Activated naive CD4-positive, alpha-beta T cell treated with anti-CD3 and anti-CD28 coated beads, Interleukin-2, amount 10 ng/mL, durations not matched to agents 7 days and 5 days (primary cell): Measurements from ENCODE around the gene LRP8.
A peak's percentile ranks its signal among the peaks of the same experiment; 100 is the strongest.
"Not testable (repeated sequence)": the region's sequence is repeated elsewhere in the genome, so short reads cannot be mapped to it uniquely, and the experiment has no call there.

ENCODE experiments used
- CTCF ChIA-PET: fragments of 350-600 bp; sonication (Branson Sonifier 250); formaldehyde crosslinking; loops from one replicate; lab custom pipeline; 2021; ENCODE audit warnings: antibody characterized with exemption; lab: Charles Lee
- DNase-seq: peaks from one replicate; pipeline ENCODE4 v3.0.0-alpha.2; 2020
- H3K27ac Mint-ChIP-seq: one replicate; pipeline ENCODE4 v1.8.0; 2021; ENCODE audit warnings: mild to moderate bottlenecking, moderate library complexity, mixed read lengths
- H3K27me3 Mint-ChIP-seq: one replicate; pipeline ENCODE4 v1.8.0; 2021; ENCODE audit warnings: mild to moderate bottlenecking, mixed read lengths
- H3K36me3 Mint-ChIP-seq: one replicate; pipeline ENCODE4 v1.8.0; 2021; ENCODE audit warnings: mixed read lengths
- H3K4me1 Mint-ChIP-seq: one replicate; pipeline ENCODE4 v1.8.0; 2021; ENCODE audit warnings: mixed read lengths
- H3K4me3 Mint-ChIP-seq: one replicate; pipeline ENCODE4 v1.8.0; 2021; ENCODE audit warnings: mild to moderate bottlenecking, moderate library complexity, mixed read lengths
- H3K9me3 Mint-ChIP-seq: one replicate; pipeline ENCODE4 v1.8.0; 2021; ENCODE audit warnings: mixed read lengths

The LRP8 gene

GRCh38 chr1:53291574-53291973 lies 36.3 kb downstream of the LRP8 start:
- H3K27ac Mint-ChIP-seq, result no peak overlapping the region
- H3K36me3 Mint-ChIP-seq, result peaks cover 10% of the 10 kb centered on the region
- no peak overlapping the region for H3K4me3 Mint-ChIP-seq
- H3K27me3 Mint-ChIP-seq, result no peaks in the 10 kb centered on the region
- no peak for DNase-seq
- CTCF ChIA-PET, result interaction anchor here (1.2 to 1.9 kb wide), 4 partner anchors 14 to 102 kb away, joined by 3 to 7 read pairs (median 5); no protein-coding TSS in a partner anchor
- peaks cover 42% of the 10 kb centered on the region for H3K4me1 Mint-ChIP-seq
- no peaks in the 10 kb centered on the region for H3K9me3 Mint-ChIP-seq

- Mint-ChIP-seq H3K9me3 (no peaks in the 10 kb centered on the region), H3K36me3 (peaks cover 19% of the 10 kb centered on the region), H3K4me3 (no peak overlapping the region), H3K27ac (no peak overlapping the region), H3K4me1 (peaks cover 22% of the 10 kb centered on the region), H3K27me3 (no peaks in the 10 kb centered on the region)
- CTCF ChIA-PET, result interaction anchor here (0.8 to 1.8 kb wide), 3 partner anchors 11 to 105 kb away, joined by 3 to 10 read pairs (median 3); no protein-coding TSS in a partner anchor
- DNase-seq, result no peak
These were observed 39.0 kb downstream of the LRP8 start for GRCh38 chr1:53288790-53289429.

- H3K4me1 Mint-ChIP-seq, result peaks cover 15% of the 10 kb centered on the region
- no peak for DNase-seq
- no peak overlapping the region for H3K4me3 Mint-ChIP-seq
- no peaks in the 10 kb centered on the region for H3K27me3 Mint-ChIP-seq
- H3K9me3 Mint-ChIP-seq, result no peaks in the 10 kb centered on the region
- no peak overlapping the region for H3K27ac Mint-ChIP-seq
- CTCF ChIA-PET, result interaction anchor here (0.8 to 1.8 kb wide), 3 partner anchors 10 to 105 kb away, joined by 3 to 10 read pairs (median 3); no protein-coding TSS in a partner anchor
- peaks cover 19% of the 10 kb centered on the region for H3K36me3 Mint-ChIP-seq
These were observed 39.7 kb downstream of the LRP8 start for GRCh38 chr1:53288002-53288789.

- H3K4me3 Mint-ChIP-seq, result no peak overlapping the region
These were observed 40.9 kb downstream of the LRP8 start for GRCh38 chr1:53286955-53287354.

GRCh38 chr1:53285969-53286760 lies 41.7 kb downstream of the LRP8 start:
- Mint-ChIP-seq H3K27ac (no peak overlapping the region), H3K27me3 (no peaks in the 10 kb centered on the region), H3K4me3 (no peak overlapping the region), H3K9me3 (no peaks in the 10 kb centered on the region), H3K36me3 (peaks cover 19% of the 10 kb centered on the region), H3K4me1 (peaks cover 4% of the 10 kb centered on the region)
- CTCF ChIA-PET, result interaction anchor here (1.0 kb wide), 2 partner anchors 8 to 102 kb away, joined by 3 read pairs; no protein-coding TSS in a partner anchor
- no peak for DNase-seq

More at GRCh38 chr1:53286955-53287354, 40.9 kb downstream of the LRP8 start:
- CTCF ChIA-PET, result interaction anchor here (1.0 kb wide), 3 partner anchors 9 to 106 kb away, joined by 3 read pairs; no protein-coding TSS in a partner anchor
- Mint-ChIP-seq H3K27me3 (no peaks in the 10 kb centered on the region), H3K9me3 (no peaks in the 10 kb centered on the region), H3K27ac (no peak overlapping the region), H3K4me1 (peaks cover 8% of the 10 kb centered on the region), H3K36me3 (peaks cover 21% of the 10 kb centered on the region)
- no peak for DNase-seq

- peaks cover 2% of the 10 kb centered on the region for H3K4me1 Mint-ChIP-seq
These were observed 42.3 kb downstream of the LRP8 start for GRCh38 chr1:53285546-53285945.

GRCh38 chr1:53284224-53285020 lies 43.4 kb downstream of the LRP8 start:
- H3K27ac Mint-ChIP-seq, result no peak overlapping the region
- H3K27me3 Mint-ChIP-seq, result no peaks in the 10 kb centered on the region
- DNase-seq, result no peak
- CTCF ChIA-PET, result interaction anchor here (0.6 kb wide), 1 partner anchor 82 kb away, joined by 3 read pairs; no protein-coding TSS in a partner anchor
- H3K4me3 Mint-ChIP-seq, result no peak overlapping the region
- no peaks in the 10 kb centered on the region for H3K9me3 Mint-ChIP-seq
- peaks cover 19% of the 10 kb centered on the region for H3K36me3 Mint-ChIP-seq
- H3K4me1 Mint-ChIP-seq, result no peaks in the 10 kb centered on the region

More at GRCh38 chr1:53285546-53285945, 42.3 kb downstream of the LRP8 start:
- H3K36me3 Mint-ChIP-seq, result peaks cover 19% of the 10 kb centered on the region
- H3K27ac Mint-ChIP-seq, result no peak overlapping the region
- H3K9me3 Mint-ChIP-seq, result no peaks in the 10 kb centered on the region
- no peaks in the 10 kb centered on the region for H3K27me3 Mint-ChIP-seq
- H3K4me3 Mint-ChIP-seq, result no peak overlapping the region
- CTCF ChIA-PET, result no interaction called here
- DNase-seq, result no peak

- CTCF ChIA-PET, result not testable (repeated sequence)
These were observed 44.7 kb downstream of the LRP8 start for GRCh38 chr1:53283156-53283555.

GRCh38 chr1:53281133-53281532 lies 46.7 kb downstream of the LRP8 start:
- Mint-ChIP-seq H3K9me3 (no peaks in the 10 kb centered on the region), H3K36me3 (peaks cover 24% of the 10 kb centered on the region), H3K4me3 (no peak overlapping the region), H3K27me3 (no peaks in the 10 kb centered on the region), H3K4me1 (no peaks in the 10 kb centered on the region), H3K27ac (peak overlapping the region; percentile 7)
- CTCF ChIA-PET, result interaction anchor here (1.4 to 6.0 kb wide), 2 partner anchors 11 to 112 kb away, joined by 3 to 141 read pairs; no protein-coding TSS in a partner anchor
- no peak for DNase-seq

More at GRCh38 chr1:53283156-53283555, 44.7 kb downstream of the LRP8 start:
- DNase-seq, H3K9me3 Mint-ChIP-seq, H3K27ac Mint-ChIP-seq, H3K4me1 Mint-ChIP-seq, H3K4me3 Mint-ChIP-seq, H3K27me3 Mint-ChIP-seq: not testable (repeated sequence)
- peaks cover 23% of the 10 kb centered on the region for H3K36me3 Mint-ChIP-seq

- CTCF ChIA-PET, result interaction anchor here (1.4 to 6.0 kb wide), 2 partner anchors 10 to 112 kb away, joined by 3 to 141 read pairs; no protein-coding TSS in a partner anchor
- Mint-ChIP-seq H3K27me3 (no peaks in the 10 kb centered on the region), H3K36me3 (peaks cover 28% of the 10 kb centered on the region), H3K4me1 (no peaks in the 10 kb centered on the region), H3K9me3 (no peaks in the 10 kb centered on the region), H3K4me3 (no peak overlapping the region), H3K27ac (no peak overlapping the region)
- no peak for DNase-seq
These were observed 47.4 kb downstream of the LRP8 start for GRCh38 chr1:53280496-53280895.

- Mint-ChIP-seq H3K27ac (peak overlapping the region; percentile 33), H3K4me3 (no peak overlapping the region), H3K9me3 (no peaks in the 10 kb centered on the region), H3K36me3 (peaks cover 27% of the 10 kb centered on the region), H3K4me1 (no peaks in the 10 kb centered on the region), H3K27me3 (no peaks in the 10 kb centered on the region)
- no peak for DNase-seq
- CTCF ChIA-PET, result interaction anchor here (1.3 to 6.0 kb wide), 6 partner anchors 11 to 194 kb away, joined by 3 to 141 read pairs (median 5); no protein-coding TSS in a partner anchor
These were observed 48.3 kb downstream of the LRP8 start for GRCh38 chr1:53279296-53280200.

GRCh38 chr1:53278298-53278725 lies 49.6 kb downstream of the LRP8 start:
- H3K4me1 Mint-ChIP-seq, result no peaks in the 10 kb centered on the region
- CTCF ChIA-PET, result interaction anchor here (0.7 to 6.0 kb wide), 28 partner anchors 9 to 197 kb away, joined by 3 to 141 read pairs (median 4); no protein-coding TSS in a partner anchor
- no peaks in the 10 kb centered on the region for H3K27me3 Mint-ChIP-seq
- H3K4me3 Mint-ChIP-seq, result no peak overlapping the region
- peak overlapping the region; percentile 42 for H3K27ac Mint-ChIP-seq
- H3K36me3 Mint-ChIP-seq, result peaks cover 27% of the 10 kb centered on the region
- H3K9me3 Mint-ChIP-seq, result no peaks in the 10 kb centered on the region
- peak; percentile 81 for DNase-seq
